Measurements from ENCODE around the gene DGKD. TPM values are rescaled to one million over a fixed set of nuclear protein-coding genes. Genes with fewer than 3 reads are reported as not detected.
A peak's percentile ranks its signal among the peaks of the same experiment; 100 is the strongest.

Gene DGKD
- total and polyA plus RNA-seq, 2 donors from 2014 or later, result 2.6 to 32.3 TPM

DNA sequence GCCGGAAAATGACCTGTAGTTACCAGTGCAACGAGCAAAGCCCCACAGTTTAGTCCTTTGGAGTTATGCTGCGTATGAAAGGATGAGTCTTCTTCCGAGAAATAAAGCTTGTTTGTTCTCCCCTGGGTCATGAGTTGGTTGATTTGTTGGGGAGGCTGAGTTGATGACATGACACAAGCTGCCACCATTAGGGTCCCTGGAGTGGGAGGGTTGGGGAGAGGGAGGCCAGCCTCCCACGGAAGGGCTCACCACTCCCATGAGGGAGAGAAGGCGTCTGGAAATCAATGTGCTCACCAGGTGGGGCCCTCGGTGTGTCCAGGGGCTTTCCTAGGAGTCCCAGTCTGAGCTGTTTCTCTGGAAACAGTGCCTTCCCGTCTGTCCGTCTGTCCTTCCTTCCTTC is 7.4 kb upstream of the DGKD start:
- H3K4me1 ChIP-seq (ENCODE audit: control insufficient read depth in 2 of 3, insufficient read depth in 2 of 3, low read depth in 1 of 3, low read length in 3 of 3), result peaks cover 0 to 3% (median 2%) of the 10 kb centered on the region in 3 donors
- H3K9me3 ChIP-seq (ENCODE audit: control insufficient read depth in 2 of 3, insufficient read depth in 1 of 3, low read length in 3 of 3), result no peaks in the 10 kb centered on the region
- DNase-seq (no peak), FAIRE-seq (no peak)
- no peak overlapping the region for H3K9ac ChIP-seq (ENCODE audit: low read length in 3 of 3)
- no peak overlapping the region for H3K27ac ChIP-seq (ENCODE audit: low read depth in 2 of 2, low read length in 2 of 2)
- TF ChIP-seq, protein P1, sequence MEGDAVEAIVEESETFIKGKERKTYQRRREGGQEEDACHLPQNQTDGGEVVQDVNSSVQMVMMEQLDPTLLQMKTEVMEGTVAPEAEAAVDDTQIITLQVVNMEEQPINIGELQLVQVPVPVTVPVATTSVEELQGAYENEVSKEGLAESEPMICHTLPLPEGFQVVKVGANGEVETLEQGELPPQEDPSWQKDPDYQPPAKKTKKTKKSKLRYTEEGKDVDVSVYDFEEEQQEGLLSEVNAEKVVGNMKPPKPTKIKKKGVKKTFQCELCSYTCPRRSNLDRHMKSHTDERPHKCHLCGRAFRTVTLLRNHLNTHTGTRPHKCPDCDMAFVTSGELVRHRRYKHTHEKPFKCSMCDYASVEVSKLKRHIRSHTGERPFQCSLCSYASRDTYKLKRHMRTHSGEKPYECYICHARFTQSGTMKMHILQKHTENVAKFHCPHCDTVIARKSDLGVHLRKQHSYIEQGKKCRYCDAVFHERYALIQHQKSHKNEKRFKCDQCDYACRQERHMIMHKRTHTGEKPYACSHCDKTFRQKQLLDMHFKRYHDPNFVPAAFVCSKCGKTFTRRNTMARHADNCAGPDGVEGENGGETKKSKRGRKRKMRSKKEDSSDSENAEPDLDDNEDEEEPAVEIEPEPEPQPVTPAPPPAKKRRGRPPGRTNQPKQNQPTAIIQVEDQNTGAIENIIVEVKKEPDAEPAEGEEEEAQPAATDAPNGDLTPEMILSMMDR (IDR thresholded peaks at IDR 0.05; ENCODE audit: borderline replicate concordance, extremely low read depth, insufficient read depth), result no peak
- H3K4me3 ChIP-seq (ENCODE audit: low read length in 3 of 3), result no peak overlapping the region
- no peaks in the 10 kb centered on the region for H3K36me3 ChIP-seq (ENCODE audit: control insufficient read depth in 2 of 3, insufficient read depth in 3 of 3, low read length in 3 of 3)
- intact Hi-C loops (cut with DNase I), result no loop called here
- no peaks in the 10 kb centered on the region for H3K27me3 ChIP-seq (ENCODE audit: control insufficient read depth, insufficient read depth, low read length)

DNA sequence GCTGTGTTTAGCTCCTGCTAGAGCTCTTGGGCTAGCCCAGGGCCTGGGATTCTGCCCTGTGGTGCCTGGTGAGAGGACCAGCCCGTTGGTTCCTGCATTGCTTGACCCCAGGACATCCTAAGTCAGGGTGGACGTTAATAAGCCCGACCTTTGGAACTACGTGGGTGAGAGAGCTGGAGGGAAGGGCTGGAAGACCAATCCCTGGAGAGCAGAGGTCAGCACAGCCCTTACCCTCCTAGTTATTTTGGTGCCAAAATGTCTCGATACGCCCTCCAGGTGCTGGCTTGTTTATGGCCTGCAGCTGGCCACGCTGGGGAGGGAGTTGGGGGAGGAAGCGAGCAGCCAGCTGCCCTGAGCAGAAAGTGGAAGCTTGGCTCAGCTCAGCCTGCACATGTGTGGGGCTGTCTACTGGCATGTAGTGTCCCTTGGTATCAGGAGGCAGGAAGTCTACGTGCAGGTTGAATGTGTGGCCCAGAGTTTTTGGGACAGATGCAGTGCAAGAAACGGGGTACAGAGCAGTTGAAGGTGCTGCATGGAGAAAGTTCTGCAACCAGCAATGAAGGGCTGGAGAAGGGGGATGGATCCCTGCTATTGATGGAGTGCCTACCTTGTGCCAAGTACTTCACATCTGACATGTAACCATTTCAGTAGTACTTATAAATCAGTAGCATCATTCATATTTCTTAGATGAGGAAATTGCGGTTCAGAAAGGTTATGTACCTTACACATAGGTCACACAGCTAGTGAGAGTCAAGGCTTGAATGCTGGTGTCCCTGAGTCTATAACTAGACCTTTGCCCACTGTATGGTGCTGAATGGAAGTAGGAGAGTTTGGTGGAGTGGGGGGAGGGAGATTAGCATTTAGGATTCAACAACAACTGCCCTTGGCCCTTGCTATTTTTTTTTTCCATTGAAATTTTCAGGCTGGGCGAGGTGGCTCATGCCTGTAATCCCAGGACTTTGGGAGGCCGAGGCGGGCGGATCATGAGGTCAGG is 5.0 kb upstream of the DGKD start:
- Histone ChIP-seq H3K36me3 (ENCODE audit: control insufficient read depth in 2 of 3, insufficient read depth in 3 of 3, low read length in 3 of 3) (no peaks in the 10 kb centered on the region), H3K27me3 (ENCODE audit: control insufficient read depth, insufficient read depth, low read length) (no peaks in the 10 kb centered on the region), H3K9ac (ENCODE audit: low read length in 3 of 3) (no peak overlapping the region), H3K27ac (ENCODE audit: low read depth in 2 of 2, low read length in 2 of 2) (no peak overlapping the region), H3K4me3 (ENCODE audit: low read length in 3 of 3) (no peak overlapping the region), H3K9me3 (ENCODE audit: control insufficient read depth in 2 of 3, insufficient read depth in 1 of 3, low read length in 3 of 3) (no peaks in the 10 kb centered on the region), H3K4me1 (ENCODE audit: control insufficient read depth in 2 of 3, insufficient read depth in 2 of 3, low read depth in 1 of 3, low read length in 3 of 3) (peaks cover 0 to 5% (median 3%) of the 10 kb centered on the region in 3 donors)
- FAIRE-seq (no peak), DNase-seq (peak; percentile 66 to 81 (median 72))
- intact Hi-C loops (cut with DNase I), result no loop called here
- TF ChIP-seq, protein P1 (IDR thresholded peaks at IDR 0.05; ENCODE audit: borderline replicate concordance, extremely low read depth, insufficient read depth), result no peak

DNA sequence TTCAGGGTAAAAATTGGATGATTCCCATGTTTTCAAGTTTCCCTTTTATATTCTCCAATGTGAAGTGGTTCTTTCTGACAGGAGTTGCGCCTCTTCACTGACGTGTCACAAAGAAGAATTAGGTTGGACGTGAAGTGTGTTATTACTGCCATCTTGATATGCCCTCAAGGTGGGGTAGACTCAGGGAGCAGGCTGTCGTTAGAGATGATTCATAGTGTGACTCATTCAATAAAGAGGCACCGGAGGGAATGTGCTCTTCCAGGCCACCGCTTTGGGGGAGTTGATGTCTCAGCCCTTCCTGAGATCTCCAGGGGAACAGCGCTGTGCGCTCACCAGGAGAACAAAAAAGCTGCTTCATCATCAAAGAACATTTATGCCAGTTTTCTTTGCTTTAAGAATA is 3.6 kb upstream of the DGKD start:
- DNase-seq (peak in 2 of 5 donors; percentile 55 to 58), FAIRE-seq (no peak)
- Histone ChIP-seq H3K4me3 (ENCODE audit: low read length in 3 of 3) (no peak overlapping the region), H3K27ac (ENCODE audit: low read depth in 2 of 2, low read length in 2 of 2) (no peak overlapping the region), H3K9ac (ENCODE audit: low read length in 3 of 3) (no peak overlapping the region), H3K27me3 (ENCODE audit: control insufficient read depth, insufficient read depth, low read length) (no peaks in the 10 kb centered on the region), H3K36me3 (ENCODE audit: control insufficient read depth in 2 of 3, insufficient read depth in 3 of 3, low read length in 3 of 3) (no peaks in the 10 kb centered on the region), H3K4me1 (ENCODE audit: control insufficient read depth in 2 of 3, insufficient read depth in 2 of 3, low read depth in 1 of 3, low read length in 3 of 3) (peaks cover 0 to 8% (median 5%) of the 10 kb centered on the region in 3 donors), H3K9me3 (ENCODE audit: control insufficient read depth in 2 of 3, insufficient read depth in 1 of 3, low read length in 3 of 3) (no peaks in the 10 kb centered on the region)
- TF ChIP-seq, protein P1 (IDR thresholded peaks at IDR 0.05; ENCODE audit: borderline replicate concordance, extremely low read depth, insufficient read depth), result no peak
- intact Hi-C loops (cut with DNase I), result no loop called here

Measured in kidney (tissue), 14 donors.